HEK293 (cell line): Measurements from ENCODE around the gene LAMC3.

Experiments used
- CTCF ChIP-seq: fragments of 450-650 bp; formaldehyde crosslinking; IDR thresholded peaks from 2 replicates; pipeline ENCODE4 v1.5.1; 2016; ENCODE audit warnings: missing biosample characterization, missing genetic modification characterization
- GLIS2 ChIP-seq: fragments of 450-650 bp; formaldehyde crosslinking; IDR thresholded peaks from 2 replicates; pipeline ENCODE4 v1.5.1; 2016; ENCODE audit warnings: missing biosample characterization, missing genetic modification characterization
- HIC1 ChIP-seq: fragments of 450-650 bp; formaldehyde crosslinking; IDR thresholded peaks from 2 replicates; pipeline ENCODE4 v1.5.1; 2016; ENCODE audit warnings: missing biosample characterization, missing genetic modification characterization
- ZNF664 ChIP-seq: fragments of 450-650 bp; formaldehyde crosslinking; IDR thresholded peaks from 2 replicates; pipeline ENCODE4 v1.5.1; 2016; ENCODE audit warnings: missing biosample characterization, missing genetic modification characterization

DNA sequence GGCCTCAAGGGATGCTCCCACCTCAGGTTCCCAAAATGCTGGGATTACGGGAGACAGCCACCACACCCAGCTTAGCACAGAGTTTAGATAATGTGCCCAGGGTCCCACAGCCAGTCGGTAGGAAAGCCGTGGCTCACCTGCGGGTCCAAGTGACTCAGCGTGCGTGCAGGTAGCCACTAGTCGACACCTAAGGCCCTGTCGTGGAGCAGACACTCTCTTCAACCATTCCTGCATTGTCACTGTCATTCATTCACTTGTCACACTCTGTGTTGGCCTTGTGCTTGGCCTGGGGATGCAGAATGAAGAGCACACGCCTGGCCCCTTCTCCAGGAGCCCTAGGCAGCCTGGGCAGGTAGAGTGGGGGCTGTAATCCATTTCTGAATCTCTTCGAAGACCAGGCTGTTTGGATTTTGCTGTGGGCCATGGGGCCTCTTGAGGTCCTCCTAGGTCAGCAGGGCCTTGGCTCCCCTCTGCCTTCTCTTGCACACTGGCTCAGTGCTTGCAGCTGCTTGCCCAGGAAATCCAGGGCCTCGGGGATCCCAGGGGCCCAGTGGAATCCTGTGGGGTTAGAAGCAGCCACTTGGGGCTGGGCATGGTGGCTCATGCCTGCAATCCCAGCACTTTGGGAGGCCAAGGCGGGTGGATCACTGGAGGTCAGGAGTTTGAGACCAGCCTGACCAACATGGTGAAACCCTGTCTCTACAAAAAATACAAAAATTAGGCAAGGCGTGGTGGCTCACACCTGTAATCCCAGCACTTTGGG is 81.2 kb downstream of the LAMC3 start:
- TF ChIP-seq CTCF (tag by site-specific recombination) (no peak), GLIS2 (no peak), HIC1 (no peak), ZNF664 (no peak)
